Left lung (tissue), 8 donors: ENCODE results near the gene C4orf36. TPM values are rescaled to one million over a fixed set of nuclear protein-coding genes. Genes with fewer than 3 reads are reported as not detected.

Experiments used
- polyA plus RNA-seq, 6 donors: library from polyadenylated mRNA; unstranded; fragments of 120-200 nt; gene quantifications; one replicate each; pipeline ENCODE4 v1.2.1, GENCODE V29; 2013; ENCODE audit not compliant: insufficient read length in 6 of 6
- total RNA-seq, 2 donors: library from RNA; stranded (reverse); fragmentation: NEBNext Ultra II Directional; extraction: Animal tissue kit (Norgen Biotek cat#: 25700); gene quantifications; one replicate each; pipeline ENCODE4 v1.2.1, GENCODE V29; 2021
- donor health status: DM: no; HTN: yes; CAD: no.
- donor health status: DM: no; HTN: no; CAD: no.

Gene C4orf36
- total and polyA plus RNA-seq, 8 donors = 1.7 to 11.4 (median 10.1) TPM

Other genes with a start within 250 kb of the C4orf36 start
- under 1 TPM; 0.76 to 0.94 TPM for gene SLC10A6, start 43.0 kb downstream of the C4orf36 start, total RNA-seq
- gene SLC10A6, start 43.0 kb downstream of the C4orf36 start, polyA plus RNA-seq = under 1 TPM; 0.37 to 0.61 (median 0.45) TPM
- 10 to 100 TPM; 79.1 to 86.0 TPM for gene AFF1, start 42.6 kb upstream of the C4orf36 start, total RNA-seq
- gene AFF1, start 42.6 kb upstream of the C4orf36 start, polyA plus RNA-seq = 10 to 100 TPM; 40.8 to 51.6 (median 45.4) TPM